ENCODE results near the gene DYNLL2. TPM values are rescaled to one million over a fixed set of nuclear protein-coding genes. Genes with fewer than 3 reads are reported as not detected.
A peak's percentile ranks its signal among the peaks of the same experiment; 100 is the strongest.

DYNLL2 gene
- 12.4 and 13.4 TPM in 2 replicates for total RNA-seq (2014; rRNA removed; shearing (Covaris generic))
- total RNA-seq (2022): 21.1 and 22.5 TPM in 2 replicates
- percentile 80 among the genes with signal in this experiment for Bru-seq, nascent RNA
- percentile 89 among the genes with signal in this experiment for BruChase-seq, experiment 1, labeled RNA remaining after a 6-hour chase
- percentile 93 among the genes with signal in this experiment for BruChase-seq, experiment 2, labeled RNA remaining after a 2-hour chase
- long read RNA-seq, partial matches to known transcripts: 0 of 4 reads
- long read RNA-seq, other reads (novel, unspliced or antisense): 4 of 4 reads

DNA sequence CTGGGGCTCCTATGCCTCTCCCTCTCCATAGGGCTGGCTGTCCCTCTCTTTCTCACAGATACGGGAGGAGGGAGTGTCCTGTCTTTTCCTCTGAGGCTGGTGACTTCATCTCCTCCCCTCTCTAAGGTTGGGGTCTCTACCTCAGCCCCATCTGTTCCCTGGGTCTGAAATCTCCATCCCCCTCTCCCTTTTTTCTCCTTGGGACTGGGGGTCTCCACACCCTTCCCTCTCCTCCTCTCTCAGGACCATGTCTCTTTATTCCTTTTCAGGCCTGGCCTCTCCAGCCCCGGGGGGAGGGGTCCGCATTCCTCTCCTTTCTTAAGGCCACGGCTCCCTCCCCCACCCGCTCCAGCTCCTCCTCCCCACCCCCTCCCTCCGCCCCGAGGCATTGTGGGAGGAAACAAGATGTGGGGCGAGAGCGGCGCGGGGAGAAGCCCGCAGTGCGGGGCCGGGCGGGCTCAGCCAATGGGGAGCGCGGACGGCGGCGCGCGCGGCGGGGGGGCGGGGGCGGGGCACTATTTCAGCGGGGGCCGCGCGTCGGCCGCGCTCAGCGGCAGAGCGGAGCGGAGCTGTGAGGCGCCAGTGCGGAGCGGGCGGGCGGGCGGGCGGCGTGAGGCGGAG is at the start of gene DYNLL2:
Gene DYNLL2, plus strand, starts transcription at position 550 of the 621 bp plus-strand sequence. CDS start 3,672 bp downstream, outside the sequence.
- Histone ChIP-seq H3K4me1 (ENCODE audit: insufficient read depth, low read length, poor library complexity, severe bottlenecking) (peaks cover 18% of the 10 kb centered on the region), H3K4me2 (ENCODE audit: low read length) (peak within 1 kb of the TSS; percentile 72), H3K9me2 (ENCODE audit: insufficient read depth, low read length) (no peaks in the 10 kb centered on the region), H3K4me3 (ENCODE audit: low read depth, low read length, poor library complexity, severe bottlenecking) (peak within 1 kb of the TSS; percentile 100), H3K79me2 (ENCODE audit: insufficient read depth, low read depth, low read length) (peaks cover 46% of the 10 kb centered on the region), H3K27ac (ENCODE audit: low read depth, low read length, poor library complexity, severe bottlenecking) (peak within 1 kb of the TSS; percentile 50), H4K20me1 (ENCODE audit: insufficient read depth, low read length) (peaks cover 35% of the 10 kb centered on the region), H3K36me3 (ENCODE audit: insufficient read depth, low read length) (peaks cover 32% of the 10 kb centered on the region), H3K9me3 (ENCODE audit: low read length) (no peaks in the 10 kb centered on the region), H2AFZ (ENCODE audit: low read length) (peak within 1 kb of the TSS; percentile 98)
- BruUV-seq (replicated peaks): no TSS peak
- CTCF ChIA-PET (ENCODE audit: unreplicated experiment): interaction anchor here (0.6 to 0.7 kb wide), 3 partner anchors 9 to 184 kb away, joined by 3 to 4 read pairs (median 3); no protein-coding TSS in a partner anchor
- intact Hi-C loops (cut with micrococcal nuclease; ENCODE audit: unreplicated experiment): loop anchor here (1.0 kb wide), 1 partner anchor 76 kb away; the partner anchor contains the start of gene SRSF1
- DNase-seq (ENCODE audit: low spot score): peak; percentile 92
- TF ChIP-seq, protein P1, sequence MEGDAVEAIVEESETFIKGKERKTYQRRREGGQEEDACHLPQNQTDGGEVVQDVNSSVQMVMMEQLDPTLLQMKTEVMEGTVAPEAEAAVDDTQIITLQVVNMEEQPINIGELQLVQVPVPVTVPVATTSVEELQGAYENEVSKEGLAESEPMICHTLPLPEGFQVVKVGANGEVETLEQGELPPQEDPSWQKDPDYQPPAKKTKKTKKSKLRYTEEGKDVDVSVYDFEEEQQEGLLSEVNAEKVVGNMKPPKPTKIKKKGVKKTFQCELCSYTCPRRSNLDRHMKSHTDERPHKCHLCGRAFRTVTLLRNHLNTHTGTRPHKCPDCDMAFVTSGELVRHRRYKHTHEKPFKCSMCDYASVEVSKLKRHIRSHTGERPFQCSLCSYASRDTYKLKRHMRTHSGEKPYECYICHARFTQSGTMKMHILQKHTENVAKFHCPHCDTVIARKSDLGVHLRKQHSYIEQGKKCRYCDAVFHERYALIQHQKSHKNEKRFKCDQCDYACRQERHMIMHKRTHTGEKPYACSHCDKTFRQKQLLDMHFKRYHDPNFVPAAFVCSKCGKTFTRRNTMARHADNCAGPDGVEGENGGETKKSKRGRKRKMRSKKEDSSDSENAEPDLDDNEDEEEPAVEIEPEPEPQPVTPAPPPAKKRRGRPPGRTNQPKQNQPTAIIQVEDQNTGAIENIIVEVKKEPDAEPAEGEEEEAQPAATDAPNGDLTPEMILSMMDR (conservative IDR thresholded peaks at IDR 0.05; ENCODE audit: low read length): no peak
- TF ChIP-seq EZH2phosphoT487 (IDR thresholded peaks at IDR 0.05; ENCODE audit: borderline replicate concordance, low read depth, low read length): no peak
- POLR2A ChIA-PET: interaction anchor here (0.6 to 1.2 kb wide), 9 partner anchors 56 to 834 kb away, joined by 3 to 10 read pairs (median 3); partner anchors contain the start of gene SRSF1

DNA sequence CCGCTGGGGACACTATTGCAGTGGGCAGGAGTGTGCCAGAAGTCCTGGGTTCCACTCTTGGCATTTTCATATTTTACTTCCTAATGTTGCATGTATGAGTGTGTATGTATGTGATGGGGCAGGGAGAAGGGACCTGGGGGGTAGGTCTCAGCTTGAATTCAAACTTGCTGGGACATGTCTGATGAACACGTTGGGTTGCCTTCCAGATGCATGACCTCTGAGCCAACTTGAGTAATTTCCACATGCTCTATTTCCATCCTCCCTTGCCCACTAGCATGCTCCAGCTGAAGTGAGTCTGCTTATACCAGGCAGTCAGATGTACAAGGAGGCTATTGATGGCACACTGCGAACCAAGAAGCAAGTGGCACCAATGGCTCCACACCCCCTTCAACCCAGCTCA is 43.2 kb upstream of the DYNLL2 start:
- H3K9me2 ChIP-seq (ENCODE audit: insufficient read depth, low read length): no peaks in the 10 kb centered on the region
- no peak overlapping the region for H3K27ac ChIP-seq (ENCODE audit: low read depth, low read length, poor library complexity, severe bottlenecking)
- H3K4me3 ChIP-seq (ENCODE audit: low read depth, low read length, poor library complexity, severe bottlenecking): no peak overlapping the region
- ChIA-PET CTCF (ENCODE audit: unreplicated experiment) (no interaction called here), POLR2A (no interaction called here)
- intact Hi-C loops (cut with micrococcal nuclease; ENCODE audit: unreplicated experiment): no loop called here
- no peaks in the 10 kb centered on the region for H3K79me2 ChIP-seq (ENCODE audit: insufficient read depth, low read depth, low read length)
- no peak for DNase-seq (ENCODE audit: low spot score)
- no peaks in the 10 kb centered on the region for H4K20me1 ChIP-seq (ENCODE audit: insufficient read depth, low read length)
- no peak overlapping the region for H2AFZ ChIP-seq (ENCODE audit: low read length)
- no peaks in the 10 kb centered on the region for H3K36me3 ChIP-seq (ENCODE audit: insufficient read depth, low read length)
- H3K9me3 ChIP-seq (ENCODE audit: low read length): no peaks in the 10 kb centered on the region
- BruUV-seq (replicated peaks): no TSS peak
- no peaks in the 10 kb centered on the region for H3K4me1 ChIP-seq (ENCODE audit: insufficient read depth, low read length, poor library complexity, severe bottlenecking)
- no peak for TF ChIP-seq EZH2phosphoT487 (IDR thresholded peaks at IDR 0.05; ENCODE audit: borderline replicate concordance, low read depth, low read length)
- TF ChIP-seq, protein P1 (conservative IDR thresholded peaks at IDR 0.05; ENCODE audit: low read length): no peak
- no peak overlapping the region for H3K4me2 ChIP-seq (ENCODE audit: low read length)

DNA sequence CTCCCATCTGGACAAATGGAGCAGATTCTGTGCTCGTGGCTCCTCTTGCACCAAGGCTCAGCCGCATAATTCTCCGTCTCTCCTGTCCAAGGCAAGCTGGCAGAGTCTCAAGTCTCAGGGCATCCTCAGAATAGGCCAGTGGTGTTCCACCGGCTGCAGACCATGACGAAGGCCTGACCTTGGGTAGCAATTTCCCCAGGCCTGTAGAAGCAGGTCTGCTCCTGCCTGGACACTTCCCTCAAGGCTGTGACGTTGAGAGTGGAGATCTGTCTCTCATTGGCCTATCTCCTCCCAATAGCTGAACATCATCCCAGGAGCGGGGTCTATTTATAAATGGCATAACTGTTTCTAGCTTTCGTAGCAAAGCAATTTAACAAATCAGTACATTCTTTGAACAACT is 42.8 kb upstream of the DYNLL2 start:
- Histone ChIP-seq H3K4me3 (ENCODE audit: low read depth, low read length, poor library complexity, severe bottlenecking) (no peak overlapping the region), H3K9me2 (ENCODE audit: insufficient read depth, low read length) (no peaks in the 10 kb centered on the region), H3K27ac (ENCODE audit: low read depth, low read length, poor library complexity, severe bottlenecking) (no peak overlapping the region), H3K4me2 (ENCODE audit: low read length) (no peak overlapping the region), H3K36me3 (ENCODE audit: insufficient read depth, low read length) (no peaks in the 10 kb centered on the region), H3K79me2 (ENCODE audit: insufficient read depth, low read depth, low read length) (no peaks in the 10 kb centered on the region), H4K20me1 (ENCODE audit: insufficient read depth, low read length) (no peaks in the 10 kb centered on the region), H3K9me3 (ENCODE audit: low read length) (no peaks in the 10 kb centered on the region), H2AFZ (ENCODE audit: low read length) (no peak overlapping the region), H3K4me1 (ENCODE audit: insufficient read depth, low read length, poor library complexity, severe bottlenecking) (no peaks in the 10 kb centered on the region)
- intact Hi-C loops (cut with micrococcal nuclease; ENCODE audit: unreplicated experiment): no loop called here
- ChIA-PET POLR2A (no interaction called here), CTCF (ENCODE audit: unreplicated experiment) (no interaction called here)
- no TSS peak for BruUV-seq (replicated peaks)
- no peak for TF ChIP-seq EZH2phosphoT487 (IDR thresholded peaks at IDR 0.05; ENCODE audit: borderline replicate concordance, low read depth, low read length)
- TF ChIP-seq, protein P1 (conservative IDR thresholded peaks at IDR 0.05; ENCODE audit: low read length): no peak
- no peak for DNase-seq (ENCODE audit: low spot score)

All from OCI-LY7 (cell line).